Neural crest cell (in vitro differentiated cells): ENCODE results near the gene LETM1. TPM values are rescaled to one million over a fixed set of nuclear protein-coding genes. Genes with fewer than 3 reads are reported as not detected.

Experiments used
- DNase-seq: peaks from one replicate; pipeline ENCODE4 v3.0.0; 2021; ENCODE audit warnings: low read depth, mixed read lengths, low spot score
- H3K27ac Mint-ChIP-seq: one replicate; pipeline ENCODE4 v1.8.0; 2021; ENCODE audit warnings: mild to moderate bottlenecking, mixed read lengths; ENCODE audit not compliant: unreplicated experiment
- H3K27me3 Mint-ChIP-seq: 2 replicates; pipeline ENCODE4 v1.8.0; 2021; ENCODE audit warnings: low read depth, mild to moderate bottlenecking, mixed read lengths
- H3K36me3 Mint-ChIP-seq: 2 replicates; pipeline ENCODE4 v1.8.0; 2021; ENCODE audit warnings: low read depth, mild to moderate bottlenecking, mixed read lengths
- H3K4me1 Mint-ChIP-seq: 2 replicates; pipeline ENCODE4 v1.8.0; 2021; ENCODE audit warnings: mixed read lengths
- H3K4me3 Mint-ChIP-seq: one replicate; pipeline ENCODE4 v1.8.0; 2021; ENCODE audit warnings: mild to moderate bottlenecking, mixed read lengths
- H3K9me3 Mint-ChIP-seq: 2 replicates; pipeline ENCODE4 v1.8.0; 2021; ENCODE audit warnings: mixed read lengths
- CTCF ChIP-seq: fragments of 200-600 bp; sonication (generic); conservative IDR thresholded peaks from 2 replicates; pipeline ENCODE4 v1.5.0; 2021; ENCODE audit warnings: antibody characterized with exemption, mild to moderate bottlenecking
- total RNA-seq: library from RNA; stranded (reverse); gene quantifications from 2 replicates; pipeline ENCODE4 v1.2.1, GENCODE V29; 2021

LETM1 gene
- total RNA-seq, 1 donor from 2014 or later: 60.6 TPM

DNA sequence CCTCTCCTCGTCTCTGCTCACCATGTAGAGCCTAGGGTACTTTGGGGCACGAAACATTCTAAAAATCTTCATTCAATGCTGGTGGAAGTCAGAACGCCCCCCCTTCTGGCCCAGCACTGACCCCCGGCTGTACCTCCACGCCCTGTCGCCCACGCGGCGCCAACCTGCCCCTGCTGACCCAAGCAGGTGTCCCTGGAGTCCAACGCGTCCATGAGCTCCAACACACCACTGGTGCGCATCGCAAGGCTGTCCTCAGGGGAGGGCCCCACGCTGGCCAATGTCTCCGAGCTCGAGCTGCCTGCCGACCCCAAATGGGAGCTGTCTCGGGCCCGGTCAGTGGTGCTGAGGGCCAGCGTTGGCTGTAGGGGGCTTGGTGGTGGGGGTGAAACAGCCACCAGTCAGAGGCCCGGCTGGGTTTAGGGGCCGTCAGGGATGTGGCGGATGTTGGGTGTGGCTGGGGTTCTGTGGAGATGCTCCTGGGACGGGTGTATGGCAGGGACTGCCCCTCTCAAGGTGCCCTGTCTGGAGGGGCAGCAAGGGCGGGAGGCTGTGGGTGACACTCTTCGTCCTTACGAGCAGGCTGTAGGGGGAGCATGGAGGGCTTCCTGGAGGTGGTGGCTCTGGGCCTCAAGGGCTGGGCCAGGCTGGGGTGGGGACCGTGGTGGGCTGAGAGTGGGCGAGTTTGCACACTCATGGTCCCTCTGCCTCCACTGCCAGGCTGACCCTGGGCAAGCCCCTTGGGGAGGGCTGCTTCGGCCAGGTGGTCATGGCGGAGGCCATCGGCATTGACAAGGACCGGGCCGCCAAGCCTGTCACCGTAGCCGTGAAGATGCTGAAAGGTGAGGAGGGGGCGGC lies 51.1 kb downstream of the LETM1 start:
- H3K4me3 Mint-ChIP-seq: no peak overlapping the region
- H3K27ac Mint-ChIP-seq: no peak overlapping the region

DNA sequence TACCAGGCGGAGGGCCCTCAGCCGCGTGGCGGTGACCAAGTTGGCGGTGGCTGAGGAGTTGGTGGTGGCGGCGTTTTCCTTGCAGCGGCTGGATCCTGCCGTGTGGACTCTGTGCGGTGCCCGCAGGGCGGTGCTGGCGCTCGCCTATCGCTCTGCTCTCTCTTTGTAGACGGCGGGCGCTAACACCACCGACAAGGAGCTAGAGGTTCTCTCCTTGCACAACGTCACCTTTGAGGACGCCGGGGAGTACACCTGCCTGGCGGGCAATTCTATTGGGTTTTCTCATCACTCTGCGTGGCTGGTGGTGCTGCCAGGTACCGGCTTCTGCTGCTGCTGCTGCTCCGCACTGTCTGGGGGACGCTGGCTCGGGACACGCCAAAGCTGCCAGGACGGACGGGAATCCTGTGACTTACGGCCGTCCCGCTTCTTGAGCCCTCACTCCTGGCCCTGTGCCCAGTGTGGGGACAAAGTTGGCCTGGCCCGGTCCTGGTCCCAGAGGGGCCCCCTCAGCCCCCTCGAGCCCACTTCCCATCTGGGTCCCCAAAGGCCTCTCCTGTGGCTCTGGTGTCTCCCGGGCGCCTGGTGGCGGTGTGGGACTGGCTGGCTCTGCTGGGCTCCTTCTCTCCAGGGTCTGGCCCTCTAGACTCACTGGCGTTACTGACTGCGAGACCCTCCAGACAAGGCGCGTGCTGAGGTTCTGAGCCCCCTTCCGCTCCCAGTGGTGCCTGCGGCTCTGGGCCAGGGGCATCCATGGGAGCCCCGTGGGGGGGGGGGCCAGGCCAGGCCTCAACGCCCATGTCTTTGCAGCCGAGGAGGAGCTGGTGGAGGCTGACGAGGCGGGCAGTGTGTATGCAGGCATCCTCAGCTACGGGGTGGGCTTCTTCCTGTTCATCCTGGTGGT lies 52.2 kb downstream of the LETM1 start:
- H3K4me1 Mint-ChIP-seq: no peaks in the 10 kb centered on the region
- no peaks in the 10 kb centered on the region for H3K9me3 Mint-ChIP-seq
- TF ChIP-seq CTCF: no peak
- no peak overlapping the region for H3K27ac Mint-ChIP-seq
- no peaks in the 10 kb centered on the region for H3K36me3 Mint-ChIP-seq
- DNase-seq: no peak
- H3K4me3 Mint-ChIP-seq: no peak overlapping the region
- H3K27me3 Mint-ChIP-seq: no peaks in the 10 kb centered on the region

More for the DNA sequence above, 51.1 kb downstream of the LETM1 start:
- DNase-seq: no peak
- Mint-ChIP-seq H3K27me3 (no peaks in the 10 kb centered on the region), H3K36me3 (no peaks in the 10 kb centered on the region), H3K9me3 (no peaks in the 10 kb centered on the region), H3K4me1 (no peaks in the 10 kb centered on the region)
- no peak for TF ChIP-seq CTCF

- no peak for TF ChIP-seq CTCF
Measured at GRCh38 chr4:1802720-1803522, 53.0 kb downstream of the LETM1 start.

GRCh38 chr4:1802151-1802715 lies 53.7 kb downstream of the LETM1 start:
- H3K4me1 Mint-ChIP-seq: no peaks in the 10 kb centered on the region
- no peak for TF ChIP-seq CTCF
- no peak overlapping the region for H3K4me3 Mint-ChIP-seq
- H3K27ac Mint-ChIP-seq: no peak overlapping the region
- H3K36me3 Mint-ChIP-seq: no peaks in the 10 kb centered on the region
- no peak for DNase-seq
- no peaks in the 10 kb centered on the region for H3K9me3 Mint-ChIP-seq
- H3K27me3 Mint-ChIP-seq: no peaks in the 10 kb centered on the region

More at GRCh38 chr4:1802720-1803522, 53.0 kb downstream of the LETM1 start:
- no peak for DNase-seq
- Mint-ChIP-seq H3K4me3 (no peak overlapping the region), H3K9me3 (no peaks in the 10 kb centered on the region), H3K27me3 (no peaks in the 10 kb centered on the region), H3K36me3 (no peaks in the 10 kb centered on the region), H3K4me1 (no peaks in the 10 kb centered on the region), H3K27ac (no peak overlapping the region)
